Stimulated activated CD4-positive, alpha-beta T cell treated with anti-CD3 and anti-CD28 coated beads, Interleukin-15, amount 100 ng/mL, for 24 hours (primary cell): ENCODE results near the gene GATAD2A.

ENCODE experiments used
- DNase-seq: peaks from one replicate; pipeline ENCODE4 v3.0.0-alpha.2; 2020

GATAD2A gene

GRCh38 chr19:19514215-19514657 lies 108.8 kb downstream of the GATAD2A start:
- DNase-seq: peak; percentile 37

GRCh38 chr19:19514881-19515641 lies 109.6 kb downstream of the GATAD2A start, which contains the start of gene TSSK6:
Gene TSSK6 (minus strand): TSS chr19:19515548. CDS start chr19:19515427, 121 bp downstream.
- no peak for DNase-seq

- peak; percentile 92 for DNase-seq
Observed at GRCh38 chr19:19515642-19516519, 110.4 kb downstream of the GATAD2A start, which contains the start of gene NDUFA13. Gene NDUFA13 (plus strand): TSS chr19:19516225. CDS start chr19:19516239, 14 bp downstream.

- no peak for DNase-seq
Observed at GRCh38 chr19:19517235-19517619, 111.8 kb downstream of the GATAD2A start.

GRCh38 chr19:19520989-19521388 lies 115.5 kb downstream of the GATAD2A start:
- no peak for DNase-seq

- DNase-seq: no peak
Observed at GRCh38 chr19:19523177-19523576, 117.7 kb downstream of the GATAD2A start.

- no peak for DNase-seq
Observed at GRCh38 chr19:19524053-19524452, 118.6 kb downstream of the GATAD2A start.

GRCh38 chr19:19525611-19526380 lies 120.3 kb downstream of the GATAD2A start:
- DNase-seq: no peak

- no peak for DNase-seq
Observed at GRCh38 chr19:19526581-19527370, 121.3 kb downstream of the GATAD2A start.

GRCh38 chr19:19527371-19527656 lies 121.8 kb downstream of the GATAD2A start:
- no peak for DNase-seq

- DNase-seq: no peak
Observed at GRCh38 chr19:19527674-19528625, 122.5 kb downstream of the GATAD2A start.

- DNase-seq: no peak
Observed at GRCh38 chr19:19528721-19529490, 123.4 kb downstream of the GATAD2A start, which contains the start of gene YJEFN3. Gene YJEFN3 (plus strand): TSS chr19:19528911. CDS start chr19:19528933, 22 bp downstream.

- DNase-seq: no peak
Observed at GRCh38 chr19:19529783-19530422, 124.4 kb downstream of the GATAD2A start.

GRCh38 chr19:19530423-19530804 lies 124.9 kb downstream of the GATAD2A start:
- no peak for DNase-seq

- no peak for DNase-seq
Observed at GRCh38 chr19:19530889-19531288, 125.4 kb downstream of the GATAD2A start.

GRCh38 chr19:19531951-19532805 lies 126.7 kb downstream of the GATAD2A start:
- peak; percentile 89 for DNase-seq

- no peak for DNase-seq
Observed at GRCh38 chr19:19532806-19533701, 127.6 kb downstream of the GATAD2A start.

GRCh38 chr19:19533841-19534240 lies 128.4 kb downstream of the GATAD2A start:
- no peak for DNase-seq
